WTC11 (cell line): ENCODE results near the gene WNT8B.

Source experiments
- ATF3 ChIP-seq: sonication (generic); formaldehyde crosslinking; conservative IDR thresholded peaks from 2 replicates; pipeline ENCODE4 v1.8.1; 2022; ENCODE audit warnings: mild to moderate bottlenecking, missing genetic modification reagents
- CREB1 ChIP-seq: sonication (generic); formaldehyde crosslinking; IDR thresholded peaks from 2 replicates; pipeline ENCODE4 v1.8.0; 2023; ENCODE audit warnings: mild to moderate bottlenecking, missing genetic modification reagents
- CREM ChIP-seq: sonication (generic); formaldehyde crosslinking; IDR thresholded peaks from 2 replicates; pipeline ENCODE4 v1.8.1; 2022; ENCODE audit warnings: mild to moderate bottlenecking, missing genetic modification reagents, moderate library complexity
- CTCF ChIP-seq: fragments of 200-600 bp; IDR thresholded peaks from 2 replicates; pipeline ENCODE4 v1.8.0; 2022; ENCODE audit warnings: antibody characterized with exemption
- ESRRA ChIP-seq: sonication (generic); formaldehyde crosslinking; IDR thresholded peaks from 2 replicates; pipeline ENCODE4 v1.8.1; 2022; ENCODE audit warnings: mild to moderate bottlenecking, missing genetic modification reagents, borderline replicate concordance
- FOXJ3 ChIP-seq: sonication (generic); formaldehyde crosslinking; IDR thresholded peaks from 2 replicates; pipeline ENCODE4 v1.9.0; 2021; ENCODE audit warnings: missing genetic modification reagents, mild to moderate bottlenecking, borderline replicate concordance
- FOXK1 ChIP-seq: sonication (generic); formaldehyde crosslinking; IDR thresholded peaks from 2 replicates; pipeline ENCODE4 v1.8.0; 2022; ENCODE audit warnings: mild to moderate bottlenecking, moderate library complexity, missing genetic modification reagents
- MAX ChIP-seq: sonication (generic); formaldehyde crosslinking; IDR thresholded peaks from 2 replicates; pipeline ENCODE4 v1.8.0; 2022; ENCODE audit warnings: mild to moderate bottlenecking, missing genetic modification reagents
- NR2C2 ChIP-seq: sonication (generic); formaldehyde crosslinking; IDR thresholded peaks from 2 replicates; pipeline ENCODE4 v1.8.0; 2022; ENCODE audit warnings: mild to moderate bottlenecking, missing genetic modification reagents
- TEAD1 ChIP-seq: sonication (generic); formaldehyde crosslinking; IDR thresholded peaks from 2 replicates; pipeline ENCODE4 v1.8.0; 2022; ENCODE audit warnings: mild to moderate bottlenecking, missing genetic modification reagents
- ZBTB21 ChIP-seq: sonication (generic); formaldehyde crosslinking; IDR thresholded peaks from 2 replicates; pipeline ENCODE4 v1.8.1; 2023; ENCODE audit warnings: mild to moderate bottlenecking, missing genetic modification reagents, borderline replicate concordance
- TF ChIP-seq, protein P1 (sequence below): sonication (generic); formaldehyde crosslinking; IDR thresholded peaks from 2 replicates; pipeline ENCODE4 v1.8.0; 2022; ENCODE audit warnings: mild to moderate bottlenecking, missing genetic modification reagents

- TF ChIP-seq ATF3 (CRISPR knock-in tag) (no peak), MAX (CRISPR knock-in tag) (no peak), CTCF (no peak), NR2C2 (CRISPR knock-in tag) (no peak), ZBTB21 (CRISPR knock-in tag) (no peak), FOXJ3 (CRISPR knock-in tag) (no peak), TEAD1 (CRISPR knock-in tag) (no peak), ESRRA (CRISPR knock-in tag) (no peak), FOXK1 (CRISPR knock-in tag) (no peak), CREM (no peak), CREB1 (no peak)
- TF ChIP-seq, protein P1, sequence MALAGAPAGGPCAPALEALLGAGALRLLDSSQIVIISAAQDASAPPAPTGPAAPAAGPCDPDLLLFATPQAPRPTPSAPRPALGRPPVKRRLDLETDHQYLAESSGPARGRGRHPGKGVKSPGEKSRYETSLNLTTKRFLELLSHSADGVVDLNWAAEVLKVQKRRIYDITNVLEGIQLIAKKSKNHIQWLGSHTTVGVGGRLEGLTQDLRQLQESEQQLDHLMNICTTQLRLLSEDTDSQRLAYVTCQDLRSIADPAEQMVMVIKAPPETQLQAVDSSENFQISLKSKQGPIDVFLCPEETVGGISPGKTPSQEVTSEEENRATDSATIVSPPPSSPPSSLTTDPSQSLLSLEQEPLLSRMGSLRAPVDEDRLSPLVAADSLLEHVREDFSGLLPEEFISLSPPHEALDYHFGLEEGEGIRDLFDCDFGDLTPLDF, result no peak
Measured at GRCh38 chr10:100438674-100439315, 24.0 kb upstream of the WNT8B start.
